A549 (cell line): ENCODE data around the gene ARGLU1. TPM values are rescaled to one million over a fixed set of nuclear protein-coding genes. Genes with fewer than 3 reads are reported as not detected.
"Not testable (repeated sequence)": the region's sequence is repeated elsewhere in the genome, so short reads cannot be mapped to it uniquely, and the experiment has no call there.

Source experiments
- ATAC-seq, 2 experiments: fragments of 200-7000 bp in 1 of 2; fragments of >200 bp in 1 of 2; cut with Nextera tagmentation in 1 of 2; cut with Tn5 transposase in 1 of 2; 3 replicates each; pipeline versions ENCODE4 v1.8.0 to v1.9.1; 2018 to 2020; ENCODE audit warnings: mild to moderate bottlenecking in 1 of 2, moderate library complexity in 1 of 2
- CTCF ChIA-PET: fragments of 300-600 bp; sonication (Branson Sonifier 250); formaldehyde crosslinking; extraction: SDS; loops from one replicate; lab custom pipeline; 2021; ENCODE audit warnings: antibody characterized with exemption, inconsistent platforms; lab: Yijun Ruan, JAX
- POLR2A ChIA-PET: fragments of 350-600 bp; formaldehyde crosslinking; extraction: SDS; loops from one replicate; lab custom pipeline; 2021; ENCODE audit warnings: antibody characterized with exemption, inconsistent platforms; lab: Yijun Ruan, JAX
- DNase-seq, 2 experiments: peaks; one replicate each; pipeline versions ENCODE4 v3.0.0 to v3.0.0-alpha.2; 2011 to 2016; ENCODE audit warnings: low read depth in 1 of 2, low spot score in 1 of 2
- FAIRE-seq: peaks from 2 replicates; lab custom pipeline; 2011; peaks lifted over from hg19 to GRCh38; lab: Jason Lieb, UNC
- H3K27ac ChIP-seq, 2 experiments: fragments of >200 bp; sonication (Bioruptor Twin); formaldehyde crosslinking; 3 replicates each; pipeline ENCODE4 v1.5.1; 2016 to 2017
- H3K4me1 ChIP-seq: fragments of >200 bp; sonication (Bioruptor Twin); formaldehyde crosslinking; 3 replicates; pipeline ENCODE4 v1.6.1; 2016
- H3K4me2 ChIP-seq: fragments of >200 bp; sonication (Bioruptor Twin); formaldehyde crosslinking; 3 replicates; pipeline ENCODE4 v1.6.1; 2016
- H3K4me3 ChIP-seq: fragments of >200 bp; sonication (Bioruptor Twin); formaldehyde crosslinking; 3 replicates; pipeline ENCODE4 v1.5.1; 2016
- H3K9me3 ChIP-seq: fragments of >200 bp; sonication (Bioruptor Twin); formaldehyde crosslinking; 3 replicates; pipeline ENCODE4 v1.6.1; 2016
- CBX8 ChIP-seq: fragments of 200-600 bp; sonication (generic); IDR thresholded peaks from 2 replicates; pipeline ENCODE4 v1.6.1; 2016
- CHD2 ChIP-seq: fragments of 150-350 bp; IDR thresholded peaks from 2 replicates; pipeline ENCODE4 v1.6.1; 2014; ENCODE audit warnings: low read length; ENCODE audit not compliant: partially characterized antibody
- CHD4 ChIP-seq: fragments of 200-600 bp; sonication (generic); IDR thresholded peaks from 2 replicates; pipeline ENCODE4 v1.6.1; 2016; ENCODE audit warnings: antibody characterized with exemption, mild to moderate bottlenecking, borderline replicate concordance
- EHMT2 ChIP-seq: fragments of 200-600 bp; sonication (generic); IDR thresholded peaks from 2 replicates; pipeline ENCODE4 v1.6.1; 2016; ENCODE audit warnings: antibody characterized with exemption, low read depth, mild to moderate bottlenecking, moderate library complexity
- ESRRA ChIP-seq: fragments of 150-350 bp; IDR thresholded peaks from 2 replicates; pipeline ENCODE4 v1.6.1; 2014; ENCODE audit warnings: mild to moderate bottlenecking, low read length, borderline replicate concordance
- FOXS1 ChIP-seq: fragments of 250-450 bp; sonication (Bioruptor Pico); IDR thresholded peaks from 2 replicates; pipeline ENCODE4 v1.5.0; 2020; ENCODE audit warnings: mild to moderate bottlenecking, moderate library complexity
- HDAC2 ChIP-seq: fragments of 200-600 bp; sonication (generic); IDR thresholded peaks from 2 replicates; pipeline ENCODE4 v1.6.1; 2016
- HMGXB4 ChIP-seq: fragments of 250-450 bp; sonication (Bioruptor Pico); IDR thresholded peaks from 2 replicates; pipeline ENCODE4 v1.5.0; 2021; ENCODE audit warnings: mild to moderate bottlenecking, moderate library complexity, borderline replicate concordance
- HOXA7 ChIP-seq: fragments of 250-450 bp; sonication (Bioruptor Pico); IDR thresholded peaks from 2 replicates; pipeline ENCODE4 v1.5.0; 2020; ENCODE audit warnings: mild to moderate bottlenecking, moderate library complexity
- JUNB ChIP-seq: fragments of >200 bp; sonication (Bioruptor Twin); formaldehyde crosslinking; IDR thresholded peaks from 2 replicates; pipeline ENCODE4 v1.6.1; 2016
- PHF8 ChIP-seq: fragments of 200-600 bp; sonication (generic); IDR thresholded peaks from 2 replicates; pipeline ENCODE4 v1.6.1; 2016; ENCODE audit warnings: low read depth, mild to moderate bottlenecking, antibody characterized with exemption, moderate library complexity, borderline replicate concordance
- RNF2 ChIP-seq: fragments of 200-600 bp; sonication (generic); IDR thresholded peaks from 2 replicates; pipeline ENCODE4 v1.6.1; 2016; ENCODE audit warnings: low read depth, mild to moderate bottlenecking, antibody characterized with exemption, moderate library complexity, borderline replicate concordance
- SREBF2 ChIP-seq: fragments of 450-650 bp; IDR thresholded peaks from 2 replicates; pipeline ENCODE4 v1.6.1; 2014; ENCODE audit warnings: mild to moderate bottlenecking, moderate library complexity
- TP53 ChIP-seq: fragments of 250-450 bp; sonication (Bioruptor Pico); IDR thresholded peaks from 2 replicates; pipeline ENCODE4 v1.5.0; 2021; ENCODE audit warnings: mild to moderate bottlenecking, moderate library complexity
- ZFP36 ChIP-seq: fragments of 450-650 bp; IDR thresholded peaks from 2 replicates; pipeline ENCODE4 v1.6.1; 2014; ENCODE audit warnings: borderline replicate concordance; ENCODE audit not compliant: partially characterized antibody
- ZNF302 ChIP-seq: fragments of 250-450 bp; sonication (Bioruptor Pico); IDR thresholded peaks from 2 replicates; pipeline ENCODE4 v1.9.0; 2021; ENCODE audit warnings: inconsistent platforms, mild to moderate bottlenecking, moderate library complexity
- WGBS: methylation state at CpG from one replicate; pipeline ENCODE4 v1.1.6; 2017; ENCODE audit errors: missing lambda C conversion rate; 5-methylcytosine and 5-hydroxymethylcytosine counted together
- polyA plus RNA-seq, 4 experiments: library from polyadenylated mRNA; depleted of rRNA in 3 of 4; stranded (reverse); fragments of >200 nt; fragmentation: RNase III in 1 of 4; extraction: RNeasy Plus Mini Kit Qiagen cat#74134 plus additional on column Dnase treatment in 1 of 4; gene quantifications; 2 replicates in 3 of 4; 3 replicates in 1 of 4; pipeline ENCODE4 v1.2.3, GENCODE V29; 2011 to 2017

Gene ARGLU1
- polyA plus RNA-seq, 2 of the 4 experiments (the other 2 are of a cell fraction) = 67.2 to 137 TPM

GRCh38 chr13:106601489-106601888, 33.6 kb upstream of the ARGLU1 start (continued):
- TF ChIP-seq CHD4 (no peak), TP53 (CRISPR knock-in tag) (no peak), RNF2 (no peak), HDAC2 (no peak), HOXA7 (CRISPR knock-in tag) (no peak), ZFP36 (no peak), ESRRA (no peak), ZNF302 (CRISPR knock-in tag) (no peak), HMGXB4 (CRISPR knock-in tag) (no peak)

DNA sequence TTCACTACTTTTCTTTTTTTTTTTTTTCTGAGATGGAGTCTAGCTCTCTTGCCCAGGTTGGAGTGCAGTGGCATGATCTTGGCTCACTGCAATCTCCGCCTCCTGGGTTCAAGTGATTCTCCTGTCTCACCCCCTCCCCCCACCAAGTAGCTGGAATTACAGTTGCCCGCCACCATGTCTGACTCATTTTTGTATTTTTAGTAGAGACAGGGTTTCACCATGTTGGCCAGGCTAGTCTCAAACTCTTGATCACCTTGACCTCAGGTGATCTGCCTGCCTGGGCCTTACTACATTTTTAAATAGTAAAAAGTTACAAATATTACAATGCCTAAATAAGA, 32.8 kb upstream of the ARGLU1 start:
- FAIRE-seq, H3K4me3 ChIP-seq, H3K27ac ChIP-seq, H3K4me2 ChIP-seq, ATAC-seq, DNase-seq, H3K4me1 ChIP-seq, CTCF ChIA-PET, H3K9me3 ChIP-seq, POLR2A ChIA-PET: not testable (repeated sequence)
- 89% methylated on average over 2 of the region's 2 CpGs for WGBS

GRCh38 chr13:106599875-106600797, 32.2 kb upstream of the ARGLU1 start:
- ChIA-PET CTCF (interaction anchor here (0.8 kb wide), 1 partner anchor 20 kb away, joined by 3 read pairs; no protein-coding TSS in a partner anchor), POLR2A (no interaction called here)
- Histone ChIP-seq H3K4me2 (no peak overlapping the region), H3K27ac (no peak overlapping the region), H3K4me1 (no peaks in the 10 kb centered on the region), H3K4me3 (no peak overlapping the region), H3K9me3 (no peaks in the 10 kb centered on the region)
- ATAC-seq (no peak), DNase-seq (no peak), FAIRE-seq (no peak)
- no peak for TF ChIP-seq JUNB
- TF ChIP-seq FOXS1 (CRISPR knock-in tag) = no peak
- TF ChIP-seq HOXA7 (CRISPR knock-in tag) = no peak
- TF ChIP-seq CBX8 = no peak
- TF ChIP-seq PHF8 = no peak
- no peak for TF ChIP-seq EHMT2
- 42% methylated on average over 6 of the region's 6 CpGs for WGBS

- FAIRE-seq = no peak
- Histone ChIP-seq H3K9me3 (no peaks in the 10 kb centered on the region), H3K4me1 (no peaks in the 10 kb centered on the region), H3K27ac (no peak overlapping the region), H3K4me3 (no peak overlapping the region), H3K4me2 (no peak overlapping the region)
- WGBS = 41% methylated on average over 6 of the region's 7 CpGs
- POLR2A ChIA-PET = no interaction called here
- CTCF ChIA-PET = interaction anchor here (1.2 to 1.5 kb wide), 2 partner anchors 12 to 22 kb away, joined by 3 read pairs; no protein-coding TSS in a partner anchor
- no peak for ATAC-seq
- DNase-seq = no peak
- TF ChIP-seq CHD4 (no peak), HOXA7 (CRISPR knock-in tag) (no peak), CHD2 (no peak), SREBF2 (no peak)
- TF ChIP-seq, all 56 proteins: peak for 0
Observed at GRCh38 chr13:106597749-106598395, 29.9 kb upstream of the ARGLU1 start.
